GM06990 (cell line): ENCODE data around the gene IFNL3.
"Not testable (repeated sequence)": the region's sequence is repeated elsewhere in the genome, so short reads cannot be mapped to it uniquely, and the experiment has no call there.

Experiments
- DNase-seq: peaks from one replicate; pipeline ENCODE4 v3.0.0-alpha.2; 2011; ENCODE audit not compliant: insufficient read length; ENCODE audit errors: extremely low read depth
- H3K27me3 ChIP-seq: replicated peaks from 2 replicates; pipeline ENCODE4 v1.6.0; 2011; ENCODE audit warnings: low read length; ENCODE audit not compliant: control insufficient read depth, insufficient read depth
- H3K36me3 ChIP-seq: 2 replicates; pipeline ENCODE4 v1.5.1; 2011; ENCODE audit warnings: low read length; ENCODE audit not compliant: control insufficient read depth, insufficient read depth
- H3K4me3 ChIP-seq: replicated peaks from 2 replicates; pipeline ENCODE4 v1.5.1; 2011; ENCODE audit warnings: low read depth, mild to moderate bottlenecking, control low read depth, low read length
- CTCF ChIP-seq: IDR thresholded peaks from 2 replicates; pipeline ENCODE4 v1.5.1; 2011; ENCODE audit warnings: low read length, control low read depth, mild to moderate bottlenecking, inconsistent platforms; ENCODE audit not compliant: insufficient read depth, poor library complexity, severe bottlenecking

Gene IFNL3

GRCh38 chr19:39244410-39245100 is at the start of gene IFNL3:
Gene IFNL3, minus strand, starts transcription at chr19:39245006. Its CDS starts 39 bp downstream, at chr19:39244967.
- not testable (repeated sequence) for H3K4me3 ChIP-seq

GRCh38 chr19:39293394-39293793 is 48.6 kb upstream of the IFNL3 start:
- no peak for TF ChIP-seq CTCF

More at GRCh38 chr19:39244410-39245100, at the start of gene IFNL3:
- H3K36me3 ChIP-seq, DNase-seq, H3K27me3 ChIP-seq: not testable (repeated sequence)

GRCh38 chr19:39284032-39284431 is 39.2 kb upstream of the IFNL3 start:
- TF ChIP-seq CTCF, result no peak
- DNase-seq, result no peak

More at GRCh38 chr19:39293394-39293793, 48.6 kb upstream of the IFNL3 start:
- Histone ChIP-seq H3K4me3 (no peak overlapping the region), H3K36me3 (no peaks in the 10 kb centered on the region), H3K27me3 (no peaks in the 10 kb centered on the region)
- DNase-seq, result no peak

GRCh38 chr19:39282021-39282420 is 37.2 kb upstream of the IFNL3 start:
- H3K4me3 ChIP-seq, result no peak overlapping the region
- no peaks in the 10 kb centered on the region for H3K36me3 ChIP-seq
- no peak for DNase-seq
- TF ChIP-seq CTCF, result no peak
- no peaks in the 10 kb centered on the region for H3K27me3 ChIP-seq

More at GRCh38 chr19:39284032-39284431, 39.2 kb upstream of the IFNL3 start:
- no peaks in the 10 kb centered on the region for H3K27me3 ChIP-seq
- no peak overlapping the region for H3K4me3 ChIP-seq
- H3K36me3 ChIP-seq, result no peaks in the 10 kb centered on the region

- no peaks in the 10 kb centered on the region for H3K27me3 ChIP-seq
- no peak for TF ChIP-seq CTCF
- no peak for DNase-seq
- no peaks in the 10 kb centered on the region for H3K36me3 ChIP-seq
- no peak overlapping the region for H3K4me3 ChIP-seq
Observed at GRCh38 chr19:39277598-39277997, 32.8 kb upstream of the IFNL3 start.

GRCh38 chr19:39276740-39277139 is 31.9 kb upstream of the IFNL3 start:
- no peaks in the 10 kb centered on the region for H3K36me3 ChIP-seq
- H3K27me3 ChIP-seq, result no peaks in the 10 kb centered on the region
- H3K4me3 ChIP-seq, result no peak overlapping the region
- DNase-seq, result no peak
- no peak for TF ChIP-seq CTCF
